Gastrocnemius medialis (tissue), 4 donors: ENCODE data around the gene BMP10.

Experiments
- CTCF ChIP-seq, 5 experiments: fragments of 450-650 bp in 3 of 5; fragments of 200-600 bp in 2 of 5; sonication (generic) in 2 of 5; IDR thresholded peaks in 4 of 5; conservative IDR thresholded peaks in 1 of 5; 1 replicate in 4 of 5; 2 replicates in 1 of 5; pipeline ENCODE4 v1.5.1; 2016 to 2019; ENCODE audit warnings: antibody characterized with exemption in 5 of 5, mild to moderate bottlenecking in 3 of 5, moderate library complexity in 3 of 5
- POLR2A ChIP-seq, 2 donors: fragments of 450-650 bp; IDR thresholded peaks; one replicate each; pipeline ENCODE4 v1.6.1; 2017; ENCODE audit warnings: antibody characterized with exemption in 2 of 2, mild to moderate bottlenecking in 2 of 2, moderate library complexity in 2 of 2

GRCh38 chr2:68900496-68901198, 29.4 kb upstream of the BMP10 start:
- TF ChIP-seq POLR2A (IDR thresholded peaks at IDR 0.05) (no peak), CTCF (IDR thresholded peaks at IDR 0.05 in 4 of 5, conservative IDR thresholded peaks at IDR 0.05 in 1 of 5) (no peak)
